DOHH2 (cell line): ENCODE results near the gene REXO1.

Experiments
- CTCF ChIP-seq: fragments of 200-600 bp; sonication (generic); IDR thresholded peaks from one replicate; pipeline ENCODE4 v1.5.1; 2014; ENCODE audit warnings: antibody characterized with exemption, mild to moderate bottlenecking, low read depth, low read length; ENCODE audit not compliant: poor library complexity, severe bottlenecking
- EZH2phosphoT487 ChIP-seq: fragments of 200-600 bp; sonication (generic); IDR thresholded peaks from 2 replicates; pipeline ENCODE4 v1.6.1; 2017; ENCODE audit warnings: borderline replicate concordance, mild to moderate bottlenecking, antibody characterized with exemption, low read length, moderate library complexity, mixed read lengths

- no peak for TF ChIP-seq CTCF
- no peak for TF ChIP-seq EZH2phosphoT487
These were observed 3.2 kb downstream of the REXO1 start for GRCh38 chr19:1845125-1845515.
